ENCODE data around the gene SLC5A1.

DNA sequence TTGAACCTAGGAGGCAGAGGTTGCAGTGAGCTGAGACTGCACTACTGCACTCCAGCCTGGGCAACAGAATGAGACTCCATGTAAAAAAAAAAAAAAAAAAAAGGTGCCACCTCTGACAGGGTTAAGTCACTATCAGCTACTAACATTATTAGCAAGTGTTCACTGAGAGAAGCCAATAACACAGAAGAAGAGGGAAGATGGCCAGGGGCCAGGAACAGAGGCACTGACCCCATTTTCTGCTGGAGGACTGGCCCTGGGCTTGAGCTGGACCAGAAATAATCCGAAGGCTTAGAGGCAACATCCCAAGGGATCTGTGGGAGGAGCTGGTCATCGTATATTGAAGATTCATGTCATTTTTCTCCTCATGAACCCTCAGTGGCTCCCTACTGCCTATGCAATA is 5.0 kb downstream of the SLC5A1 start:
- no peak for TF ChIP-seq POLR2A (IDR thresholded peaks at IDR 0.05)
- TF ChIP-seq, protein P1, sequence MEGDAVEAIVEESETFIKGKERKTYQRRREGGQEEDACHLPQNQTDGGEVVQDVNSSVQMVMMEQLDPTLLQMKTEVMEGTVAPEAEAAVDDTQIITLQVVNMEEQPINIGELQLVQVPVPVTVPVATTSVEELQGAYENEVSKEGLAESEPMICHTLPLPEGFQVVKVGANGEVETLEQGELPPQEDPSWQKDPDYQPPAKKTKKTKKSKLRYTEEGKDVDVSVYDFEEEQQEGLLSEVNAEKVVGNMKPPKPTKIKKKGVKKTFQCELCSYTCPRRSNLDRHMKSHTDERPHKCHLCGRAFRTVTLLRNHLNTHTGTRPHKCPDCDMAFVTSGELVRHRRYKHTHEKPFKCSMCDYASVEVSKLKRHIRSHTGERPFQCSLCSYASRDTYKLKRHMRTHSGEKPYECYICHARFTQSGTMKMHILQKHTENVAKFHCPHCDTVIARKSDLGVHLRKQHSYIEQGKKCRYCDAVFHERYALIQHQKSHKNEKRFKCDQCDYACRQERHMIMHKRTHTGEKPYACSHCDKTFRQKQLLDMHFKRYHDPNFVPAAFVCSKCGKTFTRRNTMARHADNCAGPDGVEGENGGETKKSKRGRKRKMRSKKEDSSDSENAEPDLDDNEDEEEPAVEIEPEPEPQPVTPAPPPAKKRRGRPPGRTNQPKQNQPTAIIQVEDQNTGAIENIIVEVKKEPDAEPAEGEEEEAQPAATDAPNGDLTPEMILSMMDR (IDR thresholded peaks at IDR 0.05), result no peak

Data from gastroesophageal sphincter (tissue), 3 donors.